ENCODE data around the gene SLC41A2. TPM values are rescaled to one million over a fixed set of nuclear protein-coding genes. Genes with fewer than 3 reads are reported as not detected.

The SLC41A2 gene
- total and polyA plus RNA-seq, 9 donors, result 3.1 to 55.1 (median 26.5) TPM

- Histone ChIP-seq H3K9me3 (no peaks in the 10 kb centered on the region), H3K36me3 (no peaks in the 10 kb centered on the region), H3K4me1 (ENCODE audit: insufficient read depth) (no peaks in the 10 kb centered on the region), H3K27ac (no peak overlapping the region), H3K27me3 (no peaks in the 10 kb centered on the region), H3K4me3 (no peak overlapping the region)
- TF ChIP-seq CTCF (IDR thresholded peaks at IDR 0.05) (no peak), EP300 (IDR thresholded peaks at IDR 0.05) (no peak), POLR2A (IDR thresholded peaks at IDR 0.05) (no peak)
- peak in 1 of 5 donors; percentile 28 for DNase-seq
- 79 to 83% (median 80%) methylated on average over 15 of the region's 15 CpGs for WGBS, 3 donors
- intact Hi-C loops (cut with DNase I), result no loop called here
Observed at GRCh38 chr12:104998423-104999346, 40.6 kb upstream of the SLC41A2 start.

GRCh38 chr12:104997541-104997940 is 39.5 kb upstream of the SLC41A2 start:
- intact Hi-C loops (cut with DNase I), result no loop called here
- Histone ChIP-seq H3K9me3 (no peaks in the 10 kb centered on the region), H3K36me3 (no peaks in the 10 kb centered on the region), H3K4me3 (no peak overlapping the region), H3K4me1 (ENCODE audit: insufficient read depth) (no peaks in the 10 kb centered on the region), H3K27ac (no peak overlapping the region), H3K27me3 (no peaks in the 10 kb centered on the region)
- DNase-seq, result no peak
- WGBS, 3 donors, result 94 to 97% (median 95%) methylated on average over 3 of the region's 3 CpGs
- no peak for TF ChIP-seq EP300 (IDR thresholded peaks at IDR 0.05)
- no peak for TF ChIP-seq POLR2A (IDR thresholded peaks at IDR 0.05)
- no peak for TF ChIP-seq CTCF (IDR thresholded peaks at IDR 0.05)

GRCh38 chr12:104994336-104994735 is 36.2 kb upstream of the SLC41A2 start:
- Histone ChIP-seq H3K36me3 (no peaks in the 10 kb centered on the region), H3K27ac (no peak overlapping the region), H3K27me3 (no peaks in the 10 kb centered on the region), H3K4me3 (no peak overlapping the region), H3K9me3 (no peaks in the 10 kb centered on the region), H3K4me1 (ENCODE audit: insufficient read depth) (no peaks in the 10 kb centered on the region)
- 82 to 92% (median 89%) methylated on average over 3 of the region's 3 CpGs for WGBS, 3 donors
- intact Hi-C loops (cut with DNase I), result no loop called here
- DNase-seq, result no peak
- no peak for TF ChIP-seq EP300 (IDR thresholded peaks at IDR 0.05)

- intact Hi-C loops (cut with DNase I), result no loop called here
- Histone ChIP-seq H3K27me3 (no peaks in the 10 kb centered on the region), H3K9me3 (no peaks in the 10 kb centered on the region), H3K36me3 (no peaks in the 10 kb centered on the region), H3K4me3 (no peak overlapping the region), H3K27ac (no peak overlapping the region), H3K4me1 (ENCODE audit: insufficient read depth) (peaks cover 1% of the 10 kb centered on the region)
- no peak for DNase-seq
- TF ChIP-seq EP300 (IDR thresholded peaks at IDR 0.05) (no peak), CTCF (IDR thresholded peaks at IDR 0.05) (no peak), POLR2A (IDR thresholded peaks at IDR 0.05) (no peak)
- 85 to 90% (median 88%) methylated on average over 3 of the region's 3 CpGs for WGBS, 3 donors
Observed at GRCh38 chr12:104991565-104992128, 33.6 kb upstream of the SLC41A2 start.

- intact Hi-C loops (cut with DNase I), result no loop called here
- H3K27ac ChIP-seq, result no peak overlapping the region
- H3K36me3 ChIP-seq, result no peaks in the 10 kb centered on the region
- WGBS, 3 donors, result 94 to 97% (median 96%) methylated on average over 4 of the region's 4 CpGs
- H3K4me3 ChIP-seq, result no peak overlapping the region
- no peaks in the 10 kb centered on the region for H3K9me3 ChIP-seq
- H3K27me3 ChIP-seq, result no peaks in the 10 kb centered on the region
- no peak for DNase-seq
- H3K4me1 ChIP-seq (ENCODE audit: insufficient read depth), result peaks cover 1% of the 10 kb centered on the region
- TF ChIP-seq POLR2A (IDR thresholded peaks at IDR 0.05) (no peak), CTCF (IDR thresholded peaks at IDR 0.05) (no peak), EP300 (IDR thresholded peaks at IDR 0.05) (no peak)
Observed at GRCh38 chr12:104990950-104991349, 32.9 kb upstream of the SLC41A2 start.
